ENCODE data around the gene NAA40. TPM values are rescaled to one million over a fixed set of nuclear protein-coding genes. Genes with fewer than 3 reads are reported as not detected.
"Not testable (repeated sequence)": the region's sequence is repeated elsewhere in the genome, so short reads cannot be mapped to it uniquely, and the experiment has no call there.

The NAA40 gene
- total and polyA plus RNA-seq, 7 donors, result 4.6 to 13.7 (median 7.6) TPM

- Histone ChIP-seq H3K27ac (no peak overlapping the region), H3K4me3 (no peak overlapping the region), H3K9me3 (no peaks in the 10 kb centered on the region), H3K4me1 (no peaks in the 10 kb centered on the region), H3K36me3 (ENCODE audit: insufficient read depth in 1 of 2, low read depth in 1 of 2) (no peaks in the 10 kb centered on the region), H3K27me3 (ENCODE audit: insufficient read depth in 3 of 3, low read length in 2 of 3) (peaks cover 0 to 1% (median 0%) of the 10 kb centered on the region in 3 donors)
- intact Hi-C loops (cut with DNase I), result no loop called here
- ATAC-seq, result no peak
- no peak for TF ChIP-seq CTCF (IDR thresholded peaks at IDR 0.05)
- no peak for DNase-seq
- WGBS, 3 donors, result 71 to 96% (median 76%) methylated on average over 2 of the region's 2 CpGs
Measured at GRCh38 chr11:63969461-63969860, 30.7 kb downstream of the NAA40 start.

- no peak for DNase-seq
- Histone ChIP-seq H3K27ac (no peak overlapping the region), H3K36me3 (ENCODE audit: insufficient read depth in 1 of 2, low read depth in 1 of 2) (peaks cover 0 to 2% of the 10 kb centered on the region in 2 donors), H3K4me1 (peaks cover 7% of the 10 kb centered on the region), H3K27me3 (ENCODE audit: insufficient read depth in 3 of 3, low read length in 2 of 3) (peaks cover 0 to 1% (median 0%) of the 10 kb centered on the region in 3 donors), H3K4me3 (no peak overlapping the region), H3K9me3 (no peaks in the 10 kb centered on the region)
- WGBS, 3 donors, result 76 to 80% (median 78%) methylated on average over 5 of the region's 5 CpGs
- no peak for TF ChIP-seq CTCF (IDR thresholded peaks at IDR 0.05)
- no peak for ATAC-seq
- intact Hi-C loops (cut with DNase I), result no loop called here
Measured at GRCh38 chr11:63970902-63971301, 32.1 kb downstream of the NAA40 start.

GRCh38 chr11:63973912-63974258 is 35.1 kb downstream of the NAA40 start:
- H3K4me3 ChIP-seq, result peak overlapping the region; percentile 100

GRCh38 chr11:63974259-63975143 is 35.7 kb downstream of the NAA40 start, which contains the start of gene COX8A:
COX8A (plus strand) TSS chr11:63974620; CDS start chr11:63974681, 61 bp downstream.
- H3K9me3 ChIP-seq, result no peaks in the 10 kb centered on the region
- H3K27me3 ChIP-seq (ENCODE audit: insufficient read depth in 3 of 3, low read length in 2 of 3), result peaks cover 0 to 1% (median 0%) of the 10 kb centered on the region in 3 donors
- no peak for TF ChIP-seq CTCF (IDR thresholded peaks at IDR 0.05)
- peak; percentile 96 to 98 for DNase-seq
- peaks cover 18% of the 10 kb centered on the region for H3K4me1 ChIP-seq
- WGBS, 3 donors, result 0 to 1% (median 0%) methylated on average over 63 to 67 of the region's 67 CpGs
- ATAC-seq, result peak; percentile 93 to 96 (median 95)
- peak within 1 kb of the TSS; percentile 100 for H3K27ac ChIP-seq
- intact Hi-C loops (cut with DNase I), result no loop called here
- H3K4me3 ChIP-seq, result peak within 1 kb of the TSS; percentile 100
- H3K36me3 ChIP-seq (ENCODE audit: insufficient read depth in 1 of 2, low read depth in 1 of 2), result peaks cover 0 to 19% of the 10 kb centered on the region in 2 donors

More at GRCh38 chr11:63973912-63974258, 35.1 kb downstream of the NAA40 start:
- H3K9me3 ChIP-seq; intact Hi-C loops (cut with DNase I); DNase-seq; ATAC-seq; H3K27me3 ChIP-seq (ENCODE audit: insufficient read depth in 3 of 3, low read length in 2 of 3); H3K27ac ChIP-seq: not testable (repeated sequence)
- WGBS, 3 donors, result 55 to 60% (median 56%) methylated on average over 18 of the region's 18 CpGs
- peaks cover 0 to 13% of the 10 kb centered on the region in 2 donors for H3K36me3 ChIP-seq (ENCODE audit: insufficient read depth in 1 of 2, low read depth in 1 of 2)
- peaks cover 18% of the 10 kb centered on the region for H3K4me1 ChIP-seq

GRCh38 chr11:63978551-63979239 is 39.9 kb downstream of the NAA40 start:
- peaks cover 18% of the 10 kb centered on the region for H3K4me1 ChIP-seq
- intact Hi-C loops (cut with DNase I), result no loop called here

More at GRCh38 chr11:63978551-63979239, 39.9 kb downstream of the NAA40 start:
- WGBS, 3 donors, result 64 to 74% (median 68%) methylated on average over 10 of the region's 10 CpGs
- no peak for DNase-seq
- no peak for TF ChIP-seq CTCF (IDR thresholded peaks at IDR 0.05)
- Histone ChIP-seq H3K27me3 (ENCODE audit: insufficient read depth in 3 of 3, low read length in 2 of 3) (no peaks in the 10 kb centered on the region), H3K27ac (no peak overlapping the region), H3K36me3 (ENCODE audit: insufficient read depth in 1 of 2, low read depth in 1 of 2) (peaks cover 0 to 19% of the 10 kb centered on the region in 2 donors), H3K4me3 (no peak overlapping the region), H3K9me3 (no peaks in the 10 kb centered on the region)
- ATAC-seq, result no peak

All from psoas muscle (tissue), 8 donors.